K562 (cell line): Measurements from ENCODE around the gene EPHA4. TPM values are rescaled to one million over a fixed set of nuclear protein-coding genes. Genes with fewer than 3 reads are reported as not detected.

ENCODE experiments used
- ATAC-seq: fragments of 200-7000 bp; cut with Tn5 transposase; 3 replicates; pipeline ENCODE4 v1.9.1; 2020; ENCODE audit warnings: moderate library complexity
- BruUV-seq: library from RNA; stranded (reverse); fragments of 400-500 nt; replicated peaks from 2 replicates; lab custom pipeline; 2021; lab: Mats Ljungman, UMichigan
- CTCF ChIA-PET: fragments of 300-600 bp; formaldehyde crosslinking; extraction: SDS; loops from one replicate; lab custom pipeline; 2021; ENCODE audit warnings: low intra/inter-chr PET ratio; lab: Yijun Ruan, JAX
- POLR2A ChIA-PET: fragments of 300-600, 350-650 bp; sonication (Branson Sonifier 250); formaldehyde crosslinking; extraction: SDS; loops from one replicate; lab custom pipeline; 2021; ENCODE audit warnings: antibody characterized with exemption, inconsistent platforms; lab: Yijun Ruan, JAX
- DNase-seq, 4 experiments: peaks; one replicate each; pipeline versions ENCODE4 v3.0.0 to v3.0.0-alpha.2; 2011 to 2018; ENCODE audit warnings: low spot score in 3 of 4, mixed read lengths in 3 of 4; ENCODE audit errors: extremely low read depth in 1 of 4
- FAIRE-seq: peaks from 2 replicates; lab custom pipeline; 2011; peaks lifted over from hg19 to GRCh38; lab: Jason Lieb, UNC
- H2AFZ ChIP-seq: 2 replicates; pipeline ENCODE4 v1.6.0; 2011; ENCODE audit warnings: low read depth, low read length, control low read depth, inconsistent platforms
- H3K27ac ChIP-seq: fragments of 200-600 bp; 3 replicates; pipeline ENCODE4 v1.8.0; 2011; ENCODE audit warnings: low read depth, mild to moderate bottlenecking, control low read depth, inconsistent platforms, low read length, moderate library complexity, mixed read lengths; ENCODE audit errors: extremely low read depth
- H3K27me3 ChIP-seq, 2 experiments: fragments of 300-600 bp in 1 of 2; 2 replicates in 1 of 2; 3 replicates in 1 of 2; pipeline versions ENCODE4 v1.6.0 to v1.8.0; 2011; ENCODE audit warnings: inconsistent platforms in 2 of 2, low read length in 2 of 2, mild to moderate bottlenecking in 1 of 2, mixed read lengths in 1 of 2, moderate library complexity in 1 of 2; ENCODE audit not compliant: control insufficient read depth in 2 of 2, insufficient read depth in 2 of 2
- H3K36me3 ChIP-seq: fragments of 300-600 bp; 3 replicates; pipeline ENCODE4 v1.8.0; 2011; ENCODE audit warnings: mild to moderate bottlenecking, low read length, inconsistent platforms; ENCODE audit not compliant: control insufficient read depth, insufficient read depth
- H3K4me1 ChIP-seq, 2 experiments: fragments of 200-600 bp in 1 of 2; replicated peaks in 1 of 2; 2 replicates in 1 of 2; 3 replicates in 1 of 2; pipeline versions ENCODE4 v1.5.1 to v1.8.0; 2011; ENCODE audit warnings: inconsistent platforms in 2 of 2, low read length in 2 of 2, mild to moderate bottlenecking in 1 of 2, mixed read lengths in 1 of 2, moderate library complexity in 1 of 2; ENCODE audit not compliant: control insufficient read depth in 2 of 2, insufficient read depth in 2 of 2
- H3K4me2 ChIP-seq: 2 replicates; pipeline ENCODE4 v1.6.1; 2011; ENCODE audit warnings: low read length, control low read depth, inconsistent platforms, mixed read lengths; ENCODE audit not compliant: insufficient read depth
- H3K4me3 ChIP-seq: fragments of 200-600 bp; sonication (generic), shearing (Covaris generic); 2 replicates; pipeline ENCODE4 v1.5.1; 2016; ENCODE audit warnings: control low read depth, inconsistent platforms
- H3K79me2 ChIP-seq: fragments of 200-600 bp; 3 replicates; pipeline ENCODE4 v1.8.0; 2011; ENCODE audit warnings: low read length, inconsistent platforms; ENCODE audit not compliant: control insufficient read depth, insufficient read depth
- H3K9ac ChIP-seq, 2 experiments: 2 replicates each; pipeline versions ENCODE4 v1.6.0 to v1.6.1; 2011; ENCODE audit warnings: low read depth in 2 of 2, low read length in 2 of 2, control low read depth in 1 of 2, inconsistent platforms in 1 of 2, mild to moderate bottlenecking in 1 of 2, mixed read lengths in 1 of 2; ENCODE audit not compliant: insufficient read depth in 1 of 2
- H3K9me1 ChIP-seq: one replicate; pipeline ENCODE4 v1.6.0; 2011; ENCODE audit warnings: inconsistent platforms, mild to moderate bottlenecking, low read length, moderate library complexity; ENCODE audit not compliant: control insufficient read depth, insufficient read depth
- H3K9me3 ChIP-seq: replicated peaks from 2 replicates; pipeline ENCODE4 v1.5.1; 2011; ENCODE audit warnings: low read depth, low read length, inconsistent platforms; ENCODE audit not compliant: control insufficient read depth, insufficient read depth
- H4K20me1 ChIP-seq: replicated peaks from 2 replicates; pipeline ENCODE4 v1.6.1; 2011; ENCODE audit warnings: low read length, inconsistent platforms, mixed read lengths; ENCODE audit not compliant: control insufficient read depth, insufficient read depth
- CHCHD3 ChIP-seq: fragments of 250-450 bp; sonication (Bioruptor Pico); IDR thresholded peaks from 2 replicates; pipeline ENCODE4 v2.1.2; 2022; ENCODE audit warnings: mild to moderate bottlenecking
- HLTF ChIP-seq: fragments of 450-650 bp; IDR thresholded peaks from 2 replicates; pipeline ENCODE4 v1.6.1; 2016
- HMGXB4 ChIP-seq: sonication (generic); formaldehyde crosslinking; IDR thresholded peaks from 2 replicates; pipeline ENCODE4 v1.8.1; 2023; ENCODE audit warnings: mild to moderate bottlenecking, missing genetic modification reagents
- MLX ChIP-seq, 2 experiments: fragments of 450-650 bp in 1 of 2; sonication (generic) in 1 of 2; formaldehyde crosslinking; conservative IDR thresholded peaks; 2 replicates each; pipeline versions ENCODE4 v1.4.0 to v1.8.1; 2020 to 2022; ENCODE audit warnings: mild to moderate bottlenecking in 1 of 2, missing genetic modification reagents in 1 of 2
- TCF3 ChIP-seq: sonication (generic); formaldehyde crosslinking; IDR thresholded peaks from 2 replicates; pipeline ENCODE4 v1.4.0; 2020; ENCODE audit warnings: mild to moderate bottlenecking, missing genetic modification reagents
- ZNF644 ChIP-seq: fragments of 200-800 bp; sonication (Bioruptor generic); IDR thresholded peaks from 2 replicates; pipeline ENCODE4 v1.6.1; 2016; ENCODE audit warnings: low read depth, missing genetic modification characterization, missing compliant biosample characterization
- ZNF830 ChIP-seq: fragments of 250-450 bp; sonication (Bioruptor Pico); IDR thresholded peaks from 2 replicates; pipeline ENCODE4 v1.5.0; 2021; ENCODE audit warnings: mild to moderate bottlenecking
- WGBS: fragments of 100-300 bp; shearing (Covaris generic); methylation state at CpG from one replicate; pipeline ENCODE4 v1.1.6; 2016; ENCODE audit warnings: low coverage, mixed read lengths; ENCODE audit not compliant: insufficient coverage; ENCODE audit errors: missing lambda C conversion rate; 5-methylcytosine and 5-hydroxymethylcytosine counted together
- in situ Hi-C: fragments of 300-500 bp; cut with MboI; formaldehyde crosslinking; loops from 4 replicates; pipeline ENCODE4 v1.15.0; 2018; ENCODE audit warnings: inconsistent platforms, mixed read lengths
- intact Hi-C: fragments of 100-400 bp; cut with micrococcal nuclease; formaldehyde crosslinking; loops from 2 replicates; pipeline ENCODE4 v1.14.2; 2022
- polyA plus RNA-seq, 8 experiments: library from polyadenylated mRNA; depleted of rRNA in 4 of 8; stranded (reverse) in 5 of 8; unstranded in 3 of 8; fragments of >200 nt; fragmentation: Nextera tagmentation in 2 of 8; fragmentation: Illumina TruSeq in 1 of 8; extraction: Ambion mirVana in 2 of 8; extraction: Trizol in 1 of 8; gene quantifications; 2 replicates each; pipeline versions ENCODE4 v1.2.1 to v1.2.3, GENCODE V29; 2011 to 2014; ENCODE audit warnings: inconsistent platforms in 1 of 8, missing spikeins in 1 of 8
- total RNA-seq, 7 experiments: library from RNA; depleted of rRNA in 6 of 7; stranded (reverse); fragments of >200 nt in 6 of 7; fragmentation: Illumina TruSeq in 2 of 7; extraction: Trizol in 2 of 7; gene quantifications; 2 replicates each; pipeline versions ENCODE4 v1.2.1 to v1.2.3, GENCODE V29; 2011 to 2021; ENCODE audit warnings: low replicate concordance in 1 of 7

Gene EPHA4
- total and polyA plus RNA-seq, 9 of the 15 experiments (the other 6 are each of a cell fraction or from before 2014, with no cell fraction given): 0.07 to 0.09 (median 0.07) TPM; not detected in 6

GRCh38 chr2:221532641-221533040 lies 39.5 kb downstream of the EPHA4 start:
- no TSS peak for BruUV-seq
- Histone ChIP-seq H3K36me3 (no peaks in the 10 kb centered on the region), H3K27me3 (no peaks in the 10 kb centered on the region), H3K27ac (no peak overlapping the region), H4K20me1 (no peaks in the 10 kb centered on the region), H3K9me3 (no peaks in the 10 kb centered on the region), H3K4me1 (no peaks in the 10 kb centered on the region), H2AFZ (no peak overlapping the region), H3K9me1 (no peaks in the 10 kb centered on the region), H3K79me2 (no peaks in the 10 kb centered on the region), H3K4me2 (no peak overlapping the region), H3K9ac (no peak overlapping the region), H3K4me3 (no peak overlapping the region)
- in situ Hi-C loops (no loop called here), intact Hi-C loops (no loop called here)
- no peak for ATAC-seq
- no peak for DNase-seq
- no peak for TF ChIP-seq MLX (CRISPR knock-in tag; conservative IDR thresholded peaks at IDR 0.05)
- no peak for TF ChIP-seq TCF3 (CRISPR knock-in tag)
- TF ChIP-seq ZNF644: no peak
- FAIRE-seq: no peak
- 7% methylated on average over 3 of the region's 3 CpGs for WGBS
- POLR2A ChIA-PET: no interaction called here
- CTCF ChIA-PET: no interaction called here

- intact Hi-C loops: no loop called here
Observed at GRCh38 chr2:221530653-221531037, 41.5 kb downstream of the EPHA4 start.

More at GRCh38 chr2:221530653-221531037, 41.5 kb downstream of the EPHA4 start:
- Histone ChIP-seq H3K27ac (no peak overlapping the region), H3K4me1 (no peaks in the 10 kb centered on the region), H4K20me1 (no peaks in the 10 kb centered on the region), H3K27me3 (no peaks in the 10 kb centered on the region), H3K36me3 (no peaks in the 10 kb centered on the region), H3K79me2 (no peaks in the 10 kb centered on the region), H2AFZ (no peak overlapping the region), H3K9me1 (no peaks in the 10 kb centered on the region), H3K9ac (no peak overlapping the region)
- no TSS peak for BruUV-seq
- DNase-seq (no peak), FAIRE-seq (no peak), ATAC-seq (no peak)
- WGBS: 0% methylated on average over 1 of the region's 2 CpGs
- ChIA-PET POLR2A (no interaction called here), CTCF (no interaction called here)
- TF ChIP-seq CHCHD3 (CRISPR knock-in tag) (no peak), ZNF830 (CRISPR knock-in tag) (no peak), HLTF (no peak), HMGXB4 (CRISPR knock-in tag) (no peak)
- TF ChIP-seq, all 486 proteins: peak for 0
- in situ Hi-C loops: no loop called here
- Histone ChIP-seq H3K4me3 (no peak overlapping the region), H3K4me2 (no peak overlapping the region), H3K9me3 (no peaks in the 10 kb centered on the region)
